ENCODE results near the gene CYP8B1. TPM values are rescaled to one million over a fixed set of nuclear protein-coding genes. Genes with fewer than 3 reads are reported as not detected.

CYP8B1 gene
- total and polyA plus RNA-seq, 2 of the 8 experiments (the other 6 are each of a cell fraction or from before 2014, with no cell fraction given), result not detected

- Histone ChIP-seq H3K9me3 (ENCODE audit: insufficient read depth in 2 of 2, low read depth in 1 of 2, low read length in 1 of 2) (no peaks in the 10 kb centered on the region; a peak in 1 of 4 replicates), H3K27me3 (replicated peaks in 1 of 4; ENCODE audit: control insufficient read depth in 3 of 4, extremely low read depth in 1 of 4, insufficient read depth in 3 of 4, low read length in 3 of 4) (no peaks in the 10 kb centered on the region), H3K4me2 (ENCODE audit: insufficient read depth in 1 of 2, low read depth in 2 of 2, low read length in 2 of 2) (no peak overlapping the region), H3K4me1 (replicated peaks in 1 of 4; ENCODE audit: control insufficient read depth in 3 of 4, insufficient read depth in 4 of 4, low read length in 3 of 4) (no peaks in the 10 kb centered on the region), H2AFZ (ENCODE audit: low read length) (no peak overlapping the region), H4K5ac (ENCODE audit: insufficient read length, low read depth, low read length) (no peak overlapping the region), H2BK15ac (ENCODE audit: low read length) (no peak overlapping the region), H3K79me1 (ENCODE audit: low read depth, low read length) (no peaks in the 10 kb centered on the region), H3K79me2 (ENCODE audit: control insufficient read depth in 1 of 2, insufficient read depth in 2 of 2, low read length in 2 of 2) (no peaks in the 10 kb centered on the region), H3K23me2 (ENCODE audit: low read depth, low read length) (no peaks in the 10 kb centered on the region), H3K14ac (ENCODE audit: insufficient read length) (no peak overlapping the region), H3K9ac (replicated peaks in 1 of 4; ENCODE audit: extremely low read depth in 1 of 4, low read depth in 3 of 4, low read length in 3 of 4) (no peak overlapping the region), H2AK5ac (ENCODE audit: low read depth, low read length) (no peak overlapping the region), H2BK20ac (ENCODE audit: low read length) (no peak overlapping the region), H4K91ac (replicated peaks; ENCODE audit: insufficient read length, low read length) (no peak overlapping the region), H2BK5ac (ENCODE audit: low read depth, low read length) (no peak overlapping the region), H2BK12ac (ENCODE audit: low read depth, low read length) (no peak overlapping the region), H3K18ac (ENCODE audit: extremely low read depth, low read length) (no peak overlapping the region), H3K4ac (replicated peaks; ENCODE audit: insufficient read length, low read depth, low read length) (no peak overlapping the region), H4K20me1 (replicated peaks in 1 of 2; ENCODE audit: control insufficient read depth in 1 of 2, insufficient read depth in 2 of 2, low read length in 2 of 2) (no peaks in the 10 kb centered on the region), H4K8ac (ENCODE audit: extremely low read depth, insufficient read depth, low read length) (no peak overlapping the region), H3K23ac (ENCODE audit: insufficient read length) (no peak overlapping the region), H3K27ac (ENCODE audit: low read depth, low read length) (no peak overlapping the region), H3K36me3 (ENCODE audit: control insufficient read depth in 2 of 4, insufficient read depth in 4 of 4, low read length in 3 of 4) (no peaks in the 10 kb centered on the region), H2BK120ac (replicated peaks; ENCODE audit: low read depth, low read length) (no peak overlapping the region), H3K4me3 (ENCODE audit: extremely low read depth in 1 of 4, insufficient read depth in 2 of 4, low read depth in 3 of 4, low read length in 4 of 4) (no peak overlapping the region), H3K56ac (replicated peaks; ENCODE audit: insufficient read length, low read depth, low read length) (no peak overlapping the region)
- CTCF ChIA-PET (ENCODE audit: partially characterized antibody), result interaction anchor here (1.0 to 1.1 kb wide), 2 partner anchors 24 to 77 kb away, joined by 3 read pairs; no protein-coding TSS in a partner anchor
- DNase-seq (ENCODE audit: low read depth in 1 of 2, low spot score in 2 of 2) (no peak), FAIRE-seq (no peak)
- WGBS, 2 experiments (ENCODE audit: extremely low coverage in 1 of 2, insufficient coverage in 1 of 2, insufficient read length in 1 of 2, insufficient replicate concordance in 2 of 2, low coverage in 1 of 2, low lambda C conversion rate in 2 of 2, missing lambda C conversion rate in 1 of 2), result 92% methylated on average over 3 of the region's 3 CpGs; no CpG with 5 or more reads in 1 of the 2 experiments
- POLR2A ChIA-PET (ENCODE audit: partially characterized antibody), result no interaction called here
- TF ChIP-seq TAF7 (optimal IDR thresholded peaks at IDR 0.05; ENCODE audit: borderline replicate concordance, low read depth, low read length) (no peak), SAP30 (IDR thresholded peaks at IDR 0.05; ENCODE audit: insufficient read depth, insufficient replicate concordance, low read length) (no peak), SRF (IDR thresholded peaks at IDR 0.05; ENCODE audit: low read depth, low read length) (no peak), KDM1A (IDR thresholded peaks at IDR 0.05; ENCODE audit: borderline replicate concordance, low read length) (no peak), CTBP2 (IDR thresholded peaks at IDR 0.05; ENCODE audit: borderline replicate concordance, insufficient read depth, insufficient read length, low read length) (no peak), SP2 (IDR thresholded peaks at IDR 0.05; ENCODE audit: low read length) (no peak), TEAD4 (IDR thresholded peaks at IDR 0.05; ENCODE audit: low read depth, low read length) (no peak), RFX5 (IDR thresholded peaks at IDR 0.05; ENCODE audit: borderline replicate concordance, low read depth, low read length) (no peak), USF2 (IDR thresholded peaks at IDR 0.05; ENCODE audit: low read length) (no peak), MAX (IDR thresholded peaks at IDR 0.05) (no peak), KDM5A (IDR thresholded peaks at IDR 0.05; ENCODE audit: low read length) (no peak), RXRA (IDR thresholded peaks at IDR 0.05; ENCODE audit: insufficient read depth, low read depth, low read length) (no peak), RNF2 (IDR thresholded peaks at IDR 0.05; ENCODE audit: borderline replicate concordance, low read depth, low read length, missing control alignments, poor library complexity, severe bottlenecking) (no peak)
Measured at GRCh38 chr3:42856544-42856943, 19.1 kb downstream of the CYP8B1 start.

All from H1 (cell line).